ENCODE data around the gene ALK. TPM values are rescaled to one million over a fixed set of nuclear protein-coding genes. Genes with fewer than 3 reads are reported as not detected.
A peak's percentile ranks its signal among the peaks of the same experiment; 100 is the strongest.

ALK gene
- total RNA-seq, 2 donors from 2014 or later: 0.13 to 0.46 TPM

DNA sequence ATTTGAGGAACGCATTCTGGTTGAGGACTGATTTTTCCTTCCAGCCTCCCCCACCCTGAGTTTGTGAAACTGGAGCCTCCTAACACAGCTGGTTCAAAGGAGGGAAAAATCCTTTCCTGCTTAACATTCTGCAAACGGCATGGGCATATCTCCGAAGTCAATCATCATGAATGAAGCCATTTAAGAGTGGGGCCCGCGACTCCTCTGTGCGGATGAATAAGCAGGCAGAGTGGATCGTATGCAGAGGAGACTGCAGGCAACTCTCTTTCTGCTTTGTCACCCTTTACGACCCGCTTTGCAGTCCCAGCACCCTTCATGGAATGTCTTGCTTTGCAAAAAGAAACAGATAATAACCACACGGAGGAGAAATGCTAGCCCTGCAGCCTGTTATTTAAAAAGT is 500.9 kb downstream of the ALK start:
- WGBS, 2 experiments (ENCODE audit: insufficient coverage in 1 of 2, insufficient read length in 1 of 2): 70 to 80% methylated on average over 10 of the region's 10 CpGs
- TF ChIP-seq, protein P1, sequence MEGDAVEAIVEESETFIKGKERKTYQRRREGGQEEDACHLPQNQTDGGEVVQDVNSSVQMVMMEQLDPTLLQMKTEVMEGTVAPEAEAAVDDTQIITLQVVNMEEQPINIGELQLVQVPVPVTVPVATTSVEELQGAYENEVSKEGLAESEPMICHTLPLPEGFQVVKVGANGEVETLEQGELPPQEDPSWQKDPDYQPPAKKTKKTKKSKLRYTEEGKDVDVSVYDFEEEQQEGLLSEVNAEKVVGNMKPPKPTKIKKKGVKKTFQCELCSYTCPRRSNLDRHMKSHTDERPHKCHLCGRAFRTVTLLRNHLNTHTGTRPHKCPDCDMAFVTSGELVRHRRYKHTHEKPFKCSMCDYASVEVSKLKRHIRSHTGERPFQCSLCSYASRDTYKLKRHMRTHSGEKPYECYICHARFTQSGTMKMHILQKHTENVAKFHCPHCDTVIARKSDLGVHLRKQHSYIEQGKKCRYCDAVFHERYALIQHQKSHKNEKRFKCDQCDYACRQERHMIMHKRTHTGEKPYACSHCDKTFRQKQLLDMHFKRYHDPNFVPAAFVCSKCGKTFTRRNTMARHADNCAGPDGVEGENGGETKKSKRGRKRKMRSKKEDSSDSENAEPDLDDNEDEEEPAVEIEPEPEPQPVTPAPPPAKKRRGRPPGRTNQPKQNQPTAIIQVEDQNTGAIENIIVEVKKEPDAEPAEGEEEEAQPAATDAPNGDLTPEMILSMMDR (conservative IDR thresholded peaks at IDR 0.05): no peak
- Mint-ChIP-seq H3K4me1 (peaks cover 19% of the 10 kb centered on the region), H3K36me3 (ENCODE audit: low read depth) (no peaks in the 10 kb centered on the region), H3K4me3 (no peak overlapping the region), H3K27me3 (ENCODE audit: insufficient read depth) (peaks cover 6% of the 10 kb centered on the region), H3K27ac (no peak overlapping the region), H3K9me3 (no peaks in the 10 kb centered on the region)
- H3K9me3 ChIP-seq (ENCODE audit: control insufficient read depth, low read length): no peaks in the 10 kb centered on the region
- H3K27ac ChIP-seq (ENCODE audit: low read depth, low read length): peak overlapping the region; percentile 68
- no peak for DNase-seq
- H3K27me3 ChIP-seq (ENCODE audit: control insufficient read depth, insufficient read depth, low read length, poor library complexity, severe bottlenecking): no peaks in the 10 kb centered on the region
- H3K9ac ChIP-seq (ENCODE audit: extremely low read depth, low read length, poor library complexity, severe bottlenecking): no peak overlapping the region
- peaks cover 4% of the 10 kb centered on the region for H3K4me1 ChIP-seq (ENCODE audit: control insufficient read depth, insufficient read depth, low read length)
- no peaks in the 10 kb centered on the region for H3K36me3 ChIP-seq (ENCODE audit: control insufficient read depth, insufficient read depth, low read length)
- H3K4me3 ChIP-seq (ENCODE audit: low read length): no peak overlapping the region

DNA sequence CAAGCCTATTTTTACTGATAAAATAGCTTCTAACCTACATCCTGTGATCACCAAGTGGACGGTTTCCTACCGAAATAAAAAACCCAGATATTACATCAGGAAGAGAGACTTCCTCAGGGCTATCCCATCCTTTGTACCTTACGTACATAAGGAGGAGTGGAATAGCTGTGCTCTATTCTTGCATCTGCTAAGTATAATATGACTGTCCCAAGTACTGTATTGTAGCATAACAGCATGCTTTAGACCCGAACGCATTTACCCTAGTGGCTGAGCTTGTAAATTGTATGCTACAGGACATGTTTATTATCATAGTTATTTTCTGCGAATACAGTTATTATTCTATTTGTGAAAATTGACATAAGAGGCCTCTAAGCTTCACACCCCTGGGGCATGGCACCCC is 503.8 kb downstream of the ALK start:
- DNase-seq: no peak
- H3K27me3 ChIP-seq (ENCODE audit: control insufficient read depth, insufficient read depth, low read length, poor library complexity, severe bottlenecking): no peaks in the 10 kb centered on the region
- no peak overlapping the region for H3K27ac ChIP-seq (ENCODE audit: low read depth, low read length)
- TF ChIP-seq, protein P1 (conservative IDR thresholded peaks at IDR 0.05): peak; percentile 30
- Mint-ChIP-seq H3K4me1 (peaks cover 12% of the 10 kb centered on the region), H3K4me3 (no peak overlapping the region), H3K36me3 (ENCODE audit: low read depth) (no peaks in the 10 kb centered on the region), H3K9me3 (no peaks in the 10 kb centered on the region), H3K27me3 (ENCODE audit: insufficient read depth) (peaks cover 6% of the 10 kb centered on the region), H3K27ac (no peak overlapping the region)
- 82 to 96% methylated on average over 1 to 6 of the region's 6 CpGs for WGBS, 2 experiments (ENCODE audit: insufficient coverage in 1 of 2, insufficient read length in 1 of 2)
- H3K4me3 ChIP-seq (ENCODE audit: low read length): no peak overlapping the region
- H3K36me3 ChIP-seq (ENCODE audit: control insufficient read depth, insufficient read depth, low read length): no peaks in the 10 kb centered on the region
- H3K9me3 ChIP-seq (ENCODE audit: control insufficient read depth, low read length): no peaks in the 10 kb centered on the region
- H3K4me1 ChIP-seq (ENCODE audit: control insufficient read depth, insufficient read depth, low read length): peaks cover 4% of the 10 kb centered on the region
- no peak overlapping the region for H3K9ac ChIP-seq (ENCODE audit: extremely low read depth, low read length, poor library complexity, severe bottlenecking)

DNA sequence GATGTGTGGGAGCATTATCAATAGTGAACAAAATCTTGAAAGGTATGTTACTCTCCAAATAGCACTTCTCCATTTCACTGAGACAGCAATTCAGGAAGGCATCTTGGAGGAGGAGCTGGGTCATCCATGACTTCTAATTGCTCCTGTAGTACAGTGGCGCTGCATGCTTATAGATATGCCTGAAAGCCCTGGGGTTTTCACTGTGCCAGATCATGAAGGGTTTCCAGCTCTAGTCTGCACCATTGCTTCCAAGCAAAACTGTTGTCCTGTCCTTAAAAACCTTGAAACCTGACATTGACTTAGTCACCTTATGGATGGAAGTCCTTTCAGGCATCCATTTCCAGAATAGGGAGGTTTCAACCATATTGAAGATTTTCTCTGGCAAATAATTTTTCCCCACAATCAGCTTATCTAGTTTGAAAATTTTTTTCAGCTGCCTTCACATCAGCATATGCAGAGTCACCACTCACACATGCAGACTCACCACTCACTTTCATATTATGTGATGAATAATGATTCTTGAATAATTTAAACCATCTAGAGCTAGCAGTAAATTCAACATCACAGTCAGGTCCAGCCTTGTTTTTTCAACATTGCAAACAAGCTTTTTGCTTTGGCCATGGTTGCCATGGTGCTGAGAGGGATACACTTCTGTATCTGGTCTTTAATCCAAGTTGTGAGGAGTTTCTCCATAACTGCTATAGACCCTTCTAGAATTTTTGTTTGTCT is 509.0 kb downstream of the ALK start:
- Histone ChIP-seq H3K4me3 (ENCODE audit: low read length) (no peak overlapping the region), H3K9ac (ENCODE audit: extremely low read depth, low read length, poor library complexity, severe bottlenecking) (no peak overlapping the region), H3K9me3 (ENCODE audit: control insufficient read depth, low read length) (no peaks in the 10 kb centered on the region), H3K4me1 (ENCODE audit: control insufficient read depth, insufficient read depth, low read length) (no peaks in the 10 kb centered on the region), H3K36me3 (ENCODE audit: control insufficient read depth, insufficient read depth, low read length) (no peaks in the 10 kb centered on the region), H3K27me3 (ENCODE audit: control insufficient read depth, insufficient read depth, low read length, poor library complexity, severe bottlenecking) (no peaks in the 10 kb centered on the region), H3K27ac (ENCODE audit: low read depth, low read length) (no peak overlapping the region)
- TF ChIP-seq, protein P1 (conservative IDR thresholded peaks at IDR 0.05): no peak
- Mint-ChIP-seq H3K36me3 (ENCODE audit: low read depth) (no peaks in the 10 kb centered on the region), H3K4me3 (no peak overlapping the region), H3K4me1 (peaks cover 6% of the 10 kb centered on the region), H3K27ac (no peak overlapping the region), H3K27me3 (ENCODE audit: insufficient read depth) (no peaks in the 10 kb centered on the region), H3K9me3 (no peaks in the 10 kb centered on the region)
- 92 to 93% methylated on average over 1 of the region's 1 CpG for WGBS, 2 experiments (ENCODE audit: insufficient coverage in 1 of 2, insufficient read length in 1 of 2)
- no peak for DNase-seq
